IPS-18c (cell line): ENCODE measurements around the gene SPIRE2.

Source experiments
- H3K4me3 ChIP-seq: 2 replicates; pipeline ENCODE4 v1.7.0; 2013; ENCODE audit warnings: low read depth, mild to moderate bottlenecking, low read length, moderate library complexity; ENCODE audit not compliant: insufficient read depth
- H3K9me3 ChIP-seq: one replicate; pipeline ENCODE4 v1.6.1; 2013; ENCODE audit warnings: mild to moderate bottlenecking, low read length, moderate library complexity; ENCODE audit not compliant: control insufficient read depth, insufficient read depth

Gene SPIRE2

DNA sequence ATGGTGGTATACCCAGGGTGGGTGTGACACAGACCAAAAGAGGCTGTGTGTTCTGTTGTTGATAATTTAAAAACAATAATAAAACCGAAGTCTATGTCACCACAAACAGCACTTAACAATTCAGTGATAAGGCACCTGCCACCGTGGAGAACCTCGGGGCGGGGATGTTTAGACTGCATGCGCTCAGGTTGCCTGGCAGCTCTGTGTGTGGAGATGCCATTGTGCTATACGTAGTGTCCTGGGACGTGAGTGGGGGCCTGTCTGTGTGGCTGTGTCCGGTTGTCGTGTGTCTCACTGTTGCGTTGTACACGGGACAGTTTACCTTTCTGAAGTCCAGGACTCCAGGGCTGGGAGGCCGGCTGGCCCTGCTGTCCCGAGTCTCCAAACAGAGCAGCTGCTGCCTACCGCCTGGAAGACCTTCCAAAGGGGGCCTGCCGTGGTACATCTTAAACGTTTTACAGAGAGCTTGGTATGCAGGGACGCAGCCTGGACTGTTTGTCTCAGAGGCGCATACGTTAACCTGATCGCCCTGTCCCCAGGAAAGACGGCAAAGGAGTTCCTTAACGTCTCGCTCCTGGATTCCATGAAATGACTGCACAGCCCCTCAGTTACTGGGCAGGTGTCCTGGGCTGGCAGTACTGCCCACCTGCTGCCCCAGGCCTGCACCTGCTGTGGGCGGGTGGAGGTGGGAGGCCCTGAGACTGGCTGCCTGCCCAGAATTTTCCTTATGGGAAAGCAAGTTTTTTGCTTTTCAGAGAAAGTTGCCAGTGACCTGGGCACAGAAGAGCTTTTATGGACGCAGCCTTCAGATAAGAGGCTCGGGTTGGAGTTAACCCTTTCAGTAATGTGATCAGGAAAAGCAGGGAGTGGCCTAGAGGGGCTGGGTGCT, 19.0 kb downstream of the SPIRE2 start:
- Histone ChIP-seq H3K9me3 (no peaks in the 10 kb centered on the region), H3K4me3 (no peak overlapping the region)

DNA sequence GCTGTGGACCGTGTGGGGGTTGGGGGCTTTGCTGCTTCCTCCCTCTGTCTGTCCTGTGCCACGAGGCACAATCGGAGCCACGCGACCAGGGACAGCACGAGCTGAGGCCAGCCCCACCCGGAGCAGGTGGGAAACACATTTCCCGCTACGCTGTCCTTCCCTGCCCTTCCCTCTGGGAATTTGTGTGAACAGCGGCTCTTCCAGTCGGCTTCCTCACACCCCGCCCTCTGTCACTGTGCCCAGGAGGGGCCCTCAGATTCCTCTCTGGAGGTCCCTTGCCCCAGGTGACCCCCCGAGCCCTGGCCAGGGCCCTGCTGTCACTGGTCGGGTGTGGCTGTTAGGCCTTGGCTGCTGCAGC, 19.6 kb downstream of the SPIRE2 start:
- H3K9me3 ChIP-seq, result no peaks in the 10 kb centered on the region

DNA sequence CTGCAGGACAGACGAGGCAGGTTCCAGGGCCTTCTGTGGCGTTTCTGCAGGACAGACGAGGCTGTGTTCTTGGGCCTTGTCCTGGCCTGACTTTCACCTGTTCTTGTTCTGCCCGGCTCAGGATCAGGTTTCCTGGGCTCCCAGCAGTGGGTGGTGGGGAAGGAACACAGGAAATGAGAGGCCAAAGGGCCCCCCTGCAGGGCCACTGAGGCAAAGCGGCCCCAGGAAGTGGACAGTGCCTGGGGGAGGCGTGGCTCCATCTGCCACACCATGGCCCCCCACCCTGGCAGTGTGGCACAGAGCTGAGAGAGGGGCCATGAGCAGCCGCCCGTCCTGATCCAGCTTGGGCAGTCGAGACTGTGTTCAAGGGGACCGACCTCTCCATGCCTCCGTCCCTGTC, 20.7 kb downstream of the SPIRE2 start:
- no peaks in the 10 kb centered on the region for H3K9me3 ChIP-seq
- no peak overlapping the region for H3K4me3 ChIP-seq

More for the DNA sequence above, 19.6 kb downstream of the SPIRE2 start:
- H3K4me3 ChIP-seq, result no peak overlapping the region

DNA sequence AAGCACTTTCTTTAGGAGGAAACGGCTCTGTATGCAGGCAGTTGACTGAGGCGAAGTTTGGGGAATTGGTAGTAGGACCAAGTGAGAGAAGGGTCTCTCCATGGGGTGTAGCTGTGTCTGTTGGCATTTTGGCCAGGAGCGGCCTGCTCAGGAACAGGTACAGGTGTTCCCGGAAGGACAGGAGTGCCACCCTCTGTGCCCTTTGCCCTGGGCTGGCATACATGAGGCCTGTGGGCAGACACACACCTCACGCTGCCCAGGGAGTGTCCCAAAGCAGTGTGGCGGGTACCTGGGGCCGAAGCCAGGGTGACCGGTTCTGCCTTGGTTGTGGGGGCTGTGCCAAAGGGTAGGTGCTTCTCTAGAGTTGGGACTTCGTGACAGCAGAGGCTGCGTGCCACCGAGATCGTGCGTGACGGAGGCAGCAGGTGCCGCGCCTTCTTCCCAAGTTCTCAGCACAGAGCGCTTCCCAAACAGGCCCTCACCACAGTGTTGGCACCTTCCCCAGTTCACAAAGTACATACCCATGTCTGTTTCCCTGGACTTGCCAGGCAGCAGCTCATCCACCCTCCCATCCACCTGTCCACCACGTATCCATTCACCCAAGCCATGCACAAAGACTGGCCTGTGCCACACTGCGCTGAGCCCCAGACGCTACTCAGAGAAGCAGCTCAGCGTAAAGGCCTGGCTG, 25.2 kb downstream of the SPIRE2 start:
- Histone ChIP-seq H3K9me3 (no peaks in the 10 kb centered on the region), H3K4me3 (no peak overlapping the region)

DNA sequence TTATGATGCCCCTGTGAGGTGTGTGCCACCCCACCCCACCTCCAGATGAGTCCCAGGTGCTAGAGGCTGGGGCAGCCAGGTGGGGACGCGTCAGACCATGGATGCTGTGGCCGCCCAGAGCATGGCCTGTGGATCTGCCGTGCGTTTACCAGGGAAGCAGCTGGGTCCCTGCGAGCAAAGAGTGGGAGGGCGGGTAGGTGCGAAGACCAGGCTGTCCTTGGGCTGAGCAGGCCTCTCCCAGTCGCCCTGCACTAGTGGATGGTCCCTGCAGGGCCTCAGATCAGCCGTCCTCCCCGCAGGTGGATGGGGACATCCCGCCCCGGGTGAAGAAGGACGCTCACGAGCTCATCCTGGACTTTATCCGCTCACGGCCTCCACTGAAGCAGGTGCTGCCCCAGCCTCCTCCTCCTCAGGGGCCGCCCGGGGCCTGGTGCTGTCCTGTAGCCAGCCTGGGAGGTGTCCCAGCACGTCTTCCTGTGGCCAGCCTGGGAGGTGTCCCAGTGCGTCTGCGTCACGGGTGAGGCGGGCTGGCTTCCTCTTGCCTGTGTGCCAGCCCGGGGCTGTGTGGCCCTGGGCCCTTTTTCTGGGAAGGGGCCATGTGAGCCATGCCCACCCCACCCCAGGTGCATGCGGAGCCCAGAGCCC, 27.1 kb downstream of the SPIRE2 start:
- Histone ChIP-seq H3K9me3 (no peaks in the 10 kb centered on the region), H3K4me3 (no peak overlapping the region)

DNA sequence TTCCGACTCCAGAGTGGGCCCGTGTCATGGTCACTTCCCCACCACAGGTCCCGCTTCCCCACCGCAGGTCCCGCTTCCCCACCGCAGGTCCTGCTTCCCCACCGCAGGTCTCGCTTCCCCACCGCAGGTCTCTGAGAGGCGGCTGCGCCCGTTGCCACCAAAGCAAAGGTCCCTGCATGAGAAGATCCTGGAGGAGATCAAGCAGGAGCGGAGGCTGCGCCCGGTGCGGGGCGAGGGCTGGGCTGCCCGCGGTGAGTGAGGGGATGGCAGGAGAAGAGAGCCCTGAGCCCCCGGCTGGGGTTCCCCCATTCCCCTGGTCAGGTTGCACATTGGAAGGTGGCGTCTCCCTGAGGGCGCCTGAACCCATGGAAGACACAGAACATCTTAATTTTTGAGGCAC, 27.7 kb downstream of the SPIRE2 start:
- H3K9me3 ChIP-seq, result no peaks in the 10 kb centered on the region
- H3K4me3 ChIP-seq, result no peak overlapping the region

DNA sequence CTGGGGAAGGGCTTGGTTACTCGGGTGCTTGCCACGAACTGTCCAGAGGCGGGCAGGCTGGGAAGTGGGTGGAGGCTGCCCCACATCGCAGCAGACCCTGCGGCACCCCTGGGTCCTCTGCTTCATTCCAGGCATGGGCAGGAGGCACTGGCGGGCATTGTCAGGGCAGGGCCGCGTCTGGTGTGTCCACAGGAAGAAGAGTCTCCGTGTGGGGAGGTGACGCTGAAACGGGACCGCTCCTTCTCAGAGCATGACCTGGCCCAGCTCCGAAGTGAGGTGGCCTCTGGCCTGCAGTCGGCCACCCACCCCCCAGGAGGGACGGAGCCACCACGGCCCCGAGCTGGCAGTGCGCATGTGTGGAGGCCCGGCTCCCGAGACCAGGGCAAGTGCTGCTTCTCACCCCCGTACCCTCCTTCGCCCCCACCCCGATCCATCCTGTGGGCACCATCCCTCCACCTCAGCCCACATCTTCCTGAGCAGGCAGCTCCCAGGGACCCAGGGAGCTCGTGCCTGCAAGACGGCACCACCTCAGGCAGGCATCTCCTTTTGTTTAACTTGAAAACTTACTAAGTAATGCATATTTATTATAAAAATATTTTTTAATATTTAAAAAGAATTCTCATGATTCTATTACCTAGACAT, 30.8 kb downstream of the SPIRE2 start:
- H3K4me3 ChIP-seq, result no peak overlapping the region
- no peaks in the 10 kb centered on the region for H3K9me3 ChIP-seq

DNA sequence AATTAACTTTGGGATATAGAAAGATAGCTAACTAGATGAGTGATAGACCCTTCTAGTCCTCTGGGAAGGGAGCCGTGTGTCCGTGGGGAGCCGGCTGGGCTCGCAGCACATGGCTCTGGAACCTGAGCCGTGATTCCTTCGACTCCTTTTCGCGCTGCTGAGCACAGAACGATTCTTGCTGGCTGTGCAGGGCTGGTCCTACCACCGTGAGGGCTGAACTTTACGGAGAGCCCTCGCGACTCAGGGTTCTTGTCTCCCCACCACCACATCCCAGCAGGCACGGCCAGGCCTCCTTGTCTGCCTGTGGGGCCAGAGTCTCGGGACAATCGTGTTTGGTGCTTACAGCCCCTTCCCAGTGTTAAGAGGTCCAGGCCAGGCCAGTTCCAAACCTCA, 31.3 kb downstream of the SPIRE2 start:
- Histone ChIP-seq H3K4me3 (no peak overlapping the region), H3K9me3 (no peaks in the 10 kb centered on the region)

DNA sequence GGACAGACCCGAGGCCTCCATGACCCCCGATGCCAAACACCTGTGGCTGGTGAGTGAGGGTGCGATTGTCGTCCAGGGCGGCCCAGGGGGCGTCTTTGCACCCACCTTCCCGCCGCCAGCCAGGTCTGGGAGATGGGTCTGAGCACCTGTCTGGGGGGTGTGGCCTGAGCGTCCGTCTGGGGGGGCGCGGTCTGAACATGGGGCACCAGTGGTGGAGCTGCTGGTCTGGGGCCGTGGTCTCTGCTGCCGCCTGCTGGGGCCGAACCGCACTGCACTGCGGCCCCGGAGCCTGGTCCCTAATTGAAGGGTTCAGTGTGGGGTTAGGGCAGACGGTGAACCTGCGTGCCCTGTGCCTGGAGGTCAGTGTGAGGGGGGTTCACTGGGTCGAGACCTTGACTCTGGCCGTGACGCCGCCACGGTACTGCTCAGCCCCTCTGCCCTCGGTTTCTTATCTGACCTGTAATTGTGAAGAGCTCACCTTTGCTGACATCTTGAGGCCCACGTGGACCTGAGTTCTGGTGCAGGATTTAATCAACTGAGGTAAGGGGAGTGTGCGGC, 32.6 kb downstream of the SPIRE2 start:
- no peak overlapping the region for H3K4me3 ChIP-seq
- no peaks in the 10 kb centered on the region for H3K9me3 ChIP-seq

DNA sequence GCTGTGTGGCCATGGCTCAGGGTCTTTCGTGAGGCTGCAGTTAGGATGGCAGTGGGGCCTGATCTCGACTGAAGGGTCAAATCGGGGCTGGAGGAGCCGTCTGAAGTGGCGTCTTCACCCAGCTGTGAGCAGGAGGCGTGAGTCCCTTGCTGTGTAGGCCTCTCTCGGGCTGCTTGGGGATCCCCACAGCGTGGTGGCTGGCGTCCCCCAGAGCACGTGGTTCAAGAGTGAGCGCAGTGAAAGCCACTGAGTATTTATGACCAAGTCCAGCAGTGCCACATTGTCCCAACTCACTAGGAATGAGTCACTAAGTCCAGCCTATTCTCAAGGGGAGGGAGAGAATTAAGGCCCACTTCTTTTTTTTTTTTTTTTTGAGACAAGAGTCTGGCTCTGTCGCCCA, 33.4 kb downstream of the SPIRE2 start:
- Histone ChIP-seq H3K4me3 (no peak overlapping the region), H3K9me3 (no peaks in the 10 kb centered on the region)

DNA sequence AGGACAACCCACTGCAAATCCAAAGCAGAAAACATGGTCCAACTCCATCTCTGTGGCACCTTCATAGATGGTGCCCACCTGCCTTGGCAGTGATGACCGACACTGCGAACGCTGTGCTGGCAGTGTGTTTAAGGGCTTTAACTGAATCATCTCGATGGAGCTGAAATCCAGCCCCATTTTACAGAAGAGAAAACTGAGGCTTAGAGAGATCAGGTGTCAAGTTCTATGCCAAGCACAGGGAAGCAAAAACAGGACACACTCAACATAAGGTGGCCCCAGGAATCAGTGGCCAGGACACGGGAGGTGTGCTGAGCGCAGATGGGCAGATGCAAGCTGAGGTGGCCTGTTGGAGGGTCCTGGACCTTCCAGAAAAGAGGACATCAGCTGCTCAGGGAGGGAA, 34.5 kb downstream of the SPIRE2 start:
- H3K4me3 ChIP-seq, result no peak overlapping the region
- no peaks in the 10 kb centered on the region for H3K9me3 ChIP-seq

DNA sequence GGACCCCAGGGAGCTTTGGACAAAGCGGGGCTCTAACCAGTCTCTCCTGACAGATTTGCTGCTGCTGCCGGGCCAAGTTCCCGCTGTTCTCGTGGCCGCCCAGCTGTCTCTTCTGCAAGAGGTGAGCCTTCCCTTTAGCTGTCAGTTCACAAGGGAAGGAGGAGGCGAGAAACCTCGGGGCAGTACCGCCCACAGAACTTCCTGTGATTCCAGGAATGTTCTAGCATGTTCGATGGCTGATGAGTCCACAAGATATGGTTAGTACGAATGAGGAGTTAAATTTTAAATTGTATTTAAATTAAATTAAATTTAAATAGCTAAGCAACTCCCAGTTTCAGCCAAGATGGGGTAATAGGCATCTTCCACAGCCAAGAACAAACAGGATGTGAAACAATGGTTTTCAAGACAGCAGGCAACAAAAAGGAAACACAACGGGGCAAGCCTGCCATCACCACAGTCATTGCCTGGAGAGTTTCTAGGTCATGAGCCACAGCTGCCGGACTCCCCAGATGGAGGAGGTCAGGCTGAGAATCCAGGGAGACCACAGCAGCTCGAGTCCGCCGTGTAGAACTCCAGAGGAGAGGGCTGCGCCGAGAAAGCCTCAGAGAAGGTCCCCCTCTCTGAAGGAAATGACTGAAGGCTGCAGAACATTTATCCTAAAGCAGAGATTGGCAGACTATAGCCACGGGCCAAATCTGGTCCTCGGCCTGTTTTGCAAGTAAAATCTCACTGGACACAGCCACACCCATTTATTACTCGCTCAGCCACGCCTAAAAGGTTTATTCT, 35.7 kb downstream of the SPIRE2 start:
- Histone ChIP-seq H3K9me3 (peaks cover 4% of the 10 kb centered on the region), H3K4me3 (no peak overlapping the region)

DNA sequence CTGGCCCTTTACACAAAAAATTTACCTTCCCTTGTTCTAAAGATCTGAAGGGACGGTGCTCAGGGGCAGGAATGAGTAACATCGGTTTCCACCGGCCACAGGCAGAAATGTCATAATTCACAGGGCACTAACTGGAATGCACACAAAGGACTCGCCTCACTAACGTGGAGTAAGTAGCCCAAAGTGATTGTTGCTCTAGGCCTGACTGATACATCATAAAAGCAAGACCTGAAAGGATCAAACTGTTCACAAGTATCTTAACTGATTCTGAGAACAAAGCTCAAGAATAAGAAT, 36.2 kb downstream of the SPIRE2 start:
- H3K4me3 ChIP-seq, result no peak overlapping the region
- H3K9me3 ChIP-seq, result peaks cover 4% of the 10 kb centered on the region

DNA sequence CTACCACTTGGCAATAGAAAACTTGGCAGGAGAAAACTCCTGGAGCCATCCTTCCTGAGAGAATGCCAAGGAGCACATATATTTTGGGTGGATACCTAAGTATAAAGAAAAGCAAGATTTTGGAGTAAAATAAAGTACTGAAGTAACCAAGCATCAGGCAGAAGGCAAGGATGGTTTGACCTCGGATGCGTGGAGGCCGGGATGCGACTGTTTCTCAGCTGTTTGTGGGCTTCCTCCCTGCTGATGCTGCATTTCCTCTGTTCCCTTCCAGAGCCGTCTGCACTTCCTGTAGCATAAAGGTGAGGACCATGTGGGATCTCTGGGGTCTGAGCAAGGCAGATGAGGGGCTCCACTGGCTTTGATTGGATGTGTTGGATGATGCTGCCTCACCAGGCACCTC, 39.6 kb downstream of the SPIRE2 start:
- no peak overlapping the region for H3K4me3 ChIP-seq
- H3K9me3 ChIP-seq, result peaks cover 4% of the 10 kb centered on the region

DNA sequence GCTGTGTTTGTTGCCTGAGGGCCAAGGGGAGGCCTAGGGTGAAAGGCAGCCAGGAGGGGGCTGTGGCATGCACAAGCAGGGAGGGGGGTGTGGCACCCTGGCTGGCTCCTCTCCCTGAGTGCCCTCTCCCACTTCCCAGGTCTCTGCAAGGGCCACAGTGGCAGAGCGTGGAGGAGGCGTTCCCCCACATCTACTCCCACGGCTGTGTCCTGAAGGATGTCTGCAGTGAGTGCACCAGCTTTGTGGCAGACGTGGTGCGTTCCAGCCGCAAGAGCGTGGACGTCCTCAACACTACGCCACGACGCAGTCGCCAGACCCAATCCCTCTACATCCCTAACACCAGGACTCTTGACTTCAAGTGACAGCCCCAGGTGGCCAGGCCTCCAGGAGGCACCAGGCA, 41.6 kb downstream of the SPIRE2 start:
- no peak overlapping the region for H3K4me3 ChIP-seq
- H3K9me3 ChIP-seq, result peaks cover 6% of the 10 kb centered on the region

DNA sequence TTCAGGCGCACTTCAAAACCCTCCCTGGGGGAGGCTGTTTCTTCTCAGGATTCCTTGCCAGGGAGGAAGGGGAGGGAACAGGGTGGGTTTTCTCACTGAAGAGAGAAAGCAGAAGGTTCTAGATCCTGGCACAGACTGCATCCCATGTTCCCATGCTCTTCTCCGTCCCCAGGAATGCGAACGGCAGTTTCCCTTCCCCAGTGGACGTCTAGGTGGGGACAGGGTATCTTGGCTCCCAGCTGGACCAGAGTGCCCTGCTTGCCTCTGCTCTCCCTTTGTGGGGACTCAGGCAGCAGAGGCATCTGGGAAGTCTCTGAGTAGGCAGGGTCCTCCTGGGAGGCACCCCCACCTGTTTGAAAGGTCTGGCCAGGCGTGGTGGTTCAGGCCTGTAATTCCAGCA, 42.2 kb downstream of the SPIRE2 start:
- Histone ChIP-seq H3K4me3 (no peak overlapping the region), H3K9me3 (peaks cover 6% of the 10 kb centered on the region)

DNA sequence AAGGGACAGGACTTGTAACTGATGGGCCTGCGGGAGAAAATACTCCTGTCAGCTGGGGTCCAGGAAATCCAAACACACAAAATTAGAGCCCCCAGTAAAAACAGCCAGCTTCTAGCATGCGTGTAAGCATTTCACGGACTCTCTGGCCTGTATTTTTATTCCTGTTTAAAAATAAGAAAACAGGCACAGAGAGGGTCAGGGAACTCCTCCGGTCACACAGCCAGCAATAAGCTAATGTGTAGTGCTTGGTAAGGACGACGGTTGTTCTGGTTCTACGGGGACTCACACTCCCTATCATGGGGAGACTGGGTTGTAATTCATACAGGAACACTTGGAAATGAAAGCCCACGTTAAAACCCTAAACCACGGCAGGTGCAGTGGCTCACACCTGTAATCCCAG, 43.6 kb downstream of the SPIRE2 start:
- Histone ChIP-seq H3K4me3 (no peak overlapping the region), H3K9me3 (peaks cover 6% of the 10 kb centered on the region)
